OCI-LY7 (cell line): Measurements from ENCODE around the gene YY1AP1.

ENCODE experiments used
- CTCF ChIP-seq: fragments of 200-600 bp; sonication (generic); conservative IDR thresholded peaks from 2 replicates; pipeline ENCODE4 v1.5.1; 2014; ENCODE audit warnings: mild to moderate bottlenecking, antibody characterized with exemption, low read length, moderate library complexity, mixed read lengths
- EZH2phosphoT487 ChIP-seq: fragments of 200-600 bp; sonication (generic); IDR thresholded peaks from 2 replicates; pipeline ENCODE4 v1.6.1; 2018; ENCODE audit warnings: low read depth, borderline replicate concordance, mild to moderate bottlenecking, mixed run types, antibody characterized with exemption, low read length, moderate library complexity, mixed read lengths

- no peak for TF ChIP-seq CTCF
- TF ChIP-seq EZH2phosphoT487: no peak
Measured at GRCh38 chr1:155696524-155696923, 8.0 kb upstream of the YY1AP1 start.
